GM18870 (cell line): ENCODE data around the gene FAM210B.
"Not testable (repeated sequence)": the region's sequence is repeated elsewhere in the genome, so short reads cannot be mapped to it uniquely, and the experiment has no call there.

Source experiments
- ATAC-seq: cut with Tn5 transposase; IDR thresholded peaks from one replicate; pipeline ENCODE4 v1.9.1; 2021; ENCODE audit warnings: moderate library complexity; ENCODE audit not compliant: unreplicated experiment

The FAM210B gene

GRCh38 chr20:56360133-56360907 is 1.5 kb downstream of the FAM210B start:
- no peak for ATAC-seq

GRCh38 chr20:56360908-56361205 is 2.1 kb downstream of the FAM210B start:
- ATAC-seq, result no peak

DNA sequence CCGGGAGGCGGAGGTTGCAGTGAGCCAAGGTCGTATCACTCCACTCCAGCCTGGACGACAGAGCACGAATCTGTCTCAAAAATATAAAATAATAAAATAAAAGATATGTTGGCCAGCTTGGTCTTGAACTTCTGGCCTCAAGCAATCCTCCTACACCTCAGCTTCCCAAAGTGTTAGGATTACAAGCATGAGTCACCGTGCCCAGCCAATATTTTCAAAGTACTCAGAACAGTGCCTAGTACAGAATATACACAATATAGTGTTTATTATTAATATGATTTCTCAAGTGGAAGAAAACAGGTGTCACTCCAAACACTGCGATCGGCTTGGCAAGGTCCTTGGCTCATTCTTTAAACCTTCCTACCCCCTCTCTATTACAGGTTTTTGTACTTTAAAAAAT is 3.1 kb downstream of the FAM210B start:
- ATAC-seq, result no peak

DNA sequence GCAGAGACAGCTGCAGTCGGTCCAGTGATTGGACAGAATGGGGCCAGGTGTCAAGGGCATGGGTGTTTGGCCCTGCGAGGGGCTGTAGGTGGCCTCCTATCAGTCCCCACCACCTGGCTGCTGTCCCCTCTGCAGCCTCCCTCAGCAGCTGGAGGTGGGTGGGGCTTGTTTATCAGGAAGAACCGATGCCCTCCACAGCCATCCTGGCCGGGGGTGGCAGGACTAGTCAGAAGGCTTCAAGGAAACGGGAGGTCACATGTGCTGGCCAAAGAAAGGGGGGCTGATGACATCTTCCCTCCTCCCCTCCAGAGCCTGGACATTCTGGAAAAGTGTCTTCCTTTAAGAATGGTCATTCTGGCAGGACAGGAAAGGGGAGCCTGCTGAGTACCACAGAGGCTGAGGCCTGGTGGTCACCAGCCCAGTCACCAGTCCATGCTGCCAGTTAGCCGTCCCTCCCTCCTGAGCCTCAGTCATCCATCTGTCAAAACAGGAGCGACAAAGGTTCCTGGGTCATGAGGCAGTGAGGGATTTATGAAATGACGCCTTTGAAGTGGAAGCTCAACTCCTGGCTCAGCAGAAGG is 4.1 kb downstream of the FAM210B start:
- no peak for ATAC-seq

GRCh38 chr20:56363491-56363890 is 4.7 kb downstream of the FAM210B start:
- ATAC-seq, result no peak

DNA sequence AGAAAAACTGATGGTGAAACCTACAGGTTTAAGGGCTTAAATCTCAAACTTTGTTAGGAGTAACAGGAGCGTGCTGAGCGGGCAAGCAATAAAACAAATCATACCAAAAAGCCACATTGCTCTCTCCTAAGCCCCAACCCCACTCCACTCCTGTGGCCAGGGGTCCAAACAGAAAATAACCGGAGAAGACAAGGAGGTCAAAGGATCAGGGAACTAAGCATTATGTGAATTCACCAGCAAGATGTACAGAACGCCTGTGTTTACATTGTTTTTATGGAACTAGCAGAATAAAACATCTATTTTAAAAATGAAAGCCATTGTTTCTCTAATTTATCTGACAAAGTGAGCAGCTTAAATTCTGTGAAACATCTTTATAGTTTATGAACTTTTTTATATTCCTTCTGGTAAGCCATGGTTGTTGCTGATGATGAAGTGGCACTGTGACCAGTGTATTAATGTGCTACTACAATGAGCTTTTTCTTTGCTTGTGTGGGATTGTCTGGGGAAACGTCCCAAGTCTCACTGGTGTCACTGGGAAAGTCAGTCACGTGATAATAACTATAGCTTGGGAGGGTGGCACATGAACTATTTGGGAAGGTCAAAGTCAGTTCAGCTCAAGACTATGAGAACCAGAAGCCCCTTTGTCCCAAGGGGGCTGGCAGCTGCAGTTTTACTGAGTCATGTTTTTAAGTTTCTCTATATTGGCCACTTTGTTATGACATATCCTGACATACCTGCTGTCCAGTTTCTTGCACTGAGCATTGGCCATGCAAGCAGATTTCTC is 9.8 kb downstream of the FAM210B start:
- ATAC-seq, result no peak

- ATAC-seq, result no peak
Observed at GRCh38 chr20:56369179-56369578, 10.4 kb downstream of the FAM210B start.

GRCh38 chr20:56371977-56372376 is 13.2 kb downstream of the FAM210B start:
- no peak for ATAC-seq

- no peak for ATAC-seq
Observed at GRCh38 chr20:56372850-56373249, 14.1 kb downstream of the FAM210B start.

DNA sequence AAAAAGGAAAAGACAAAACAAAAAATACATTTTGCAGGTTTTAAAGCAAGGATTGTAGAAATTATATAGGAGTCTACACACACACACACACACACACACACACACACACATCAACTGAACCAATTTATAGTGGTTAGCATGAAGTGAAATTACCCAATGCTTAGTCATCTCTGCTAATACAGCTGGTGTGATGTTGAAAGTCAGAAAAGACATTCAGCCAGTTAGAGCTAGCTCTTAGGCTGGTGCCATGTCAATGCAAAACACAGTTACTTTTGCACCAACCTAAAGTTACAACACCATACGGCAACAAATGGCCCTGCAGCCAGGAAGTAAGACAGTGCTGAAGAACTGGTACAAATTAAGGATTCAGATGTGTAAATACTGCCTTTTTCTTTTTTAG is 15.2 kb downstream of the FAM210B start:
- peak; percentile 74 for ATAC-seq

- ATAC-seq, result no peak
Observed at GRCh38 chr20:56376331-56376730, 17.6 kb downstream of the FAM210B start.

- no peak for ATAC-seq
Observed at GRCh38 chr20:56378386-56378785, 19.6 kb downstream of the FAM210B start.

DNA sequence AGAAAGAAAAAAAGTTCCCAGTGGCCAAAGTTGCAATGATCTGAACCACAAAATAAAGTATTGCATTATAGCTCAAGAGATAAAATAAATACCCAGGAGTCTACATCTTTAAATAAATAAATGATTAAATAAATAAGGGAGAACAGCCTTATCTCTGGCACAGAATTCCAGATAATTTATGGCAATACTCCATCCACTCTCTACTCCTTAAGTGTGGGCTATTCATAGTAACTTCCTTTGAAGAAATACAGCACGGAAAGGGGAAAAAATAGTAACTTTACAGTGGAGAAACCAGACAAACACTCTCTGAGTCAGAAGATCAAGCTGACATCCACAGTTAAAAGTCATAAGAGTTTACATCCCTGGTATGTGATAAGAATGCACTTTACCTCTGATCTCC is 21.6 kb downstream of the FAM210B start:
- no peak for ATAC-seq

- ATAC-seq, result peak; percentile 64
Observed at GRCh38 chr20:56381501-56381900, 22.7 kb downstream of the FAM210B start.

- no peak for ATAC-seq
Observed at GRCh38 chr20:56382696-56383095, 23.9 kb downstream of the FAM210B start.

GRCh38 chr20:56383334-56383733 is 24.6 kb downstream of the FAM210B start:
- no peak for ATAC-seq

GRCh38 chr20:56385130-56385529 is 26.4 kb downstream of the FAM210B start:
- no peak for ATAC-seq

DNA sequence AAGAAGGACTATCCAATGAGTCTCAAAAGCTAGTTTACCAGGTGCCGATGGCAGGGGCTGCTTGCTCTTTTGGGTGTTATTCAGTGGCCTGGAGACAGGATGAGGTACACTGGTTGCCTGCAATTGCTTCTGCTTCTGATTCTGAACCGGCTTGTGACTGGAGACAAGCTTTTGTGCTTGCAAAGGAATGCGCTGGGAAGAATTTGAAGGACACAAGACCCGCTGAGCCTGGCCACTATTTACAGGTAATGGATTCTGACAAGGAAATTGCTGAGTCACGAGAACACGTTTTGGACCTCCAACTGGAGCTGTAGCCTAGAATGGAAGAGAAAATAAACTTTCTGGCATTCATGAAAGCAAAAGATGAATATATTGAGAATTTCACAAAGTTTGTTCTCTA is 27.4 kb downstream of the FAM210B start:
- ATAC-seq, result no peak

GRCh38 chr20:56388882-56389281 is 30.1 kb downstream of the FAM210B start:
- ATAC-seq, result no peak

DNA sequence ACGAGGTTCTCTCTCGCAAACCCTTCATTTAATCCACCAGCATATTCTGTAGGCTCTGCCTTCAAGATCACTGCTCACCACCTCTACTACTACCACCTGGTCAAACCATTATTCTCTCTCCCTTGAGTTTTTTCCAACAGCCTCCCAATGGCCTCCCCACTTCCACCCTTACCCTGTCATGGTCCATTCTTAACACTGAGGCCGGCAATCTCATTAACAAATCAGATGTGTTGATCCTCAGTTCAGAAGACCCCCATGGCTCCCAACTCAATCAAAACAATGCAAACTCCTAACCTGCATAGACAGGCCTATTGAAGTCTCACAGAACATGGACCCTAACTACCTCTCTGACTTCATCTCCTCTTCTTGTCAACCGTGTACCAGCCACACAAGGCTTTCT is 31.0 kb downstream of the FAM210B start:
- no peak for ATAC-seq

GRCh38 chr20:56390396-56390795 is 31.6 kb downstream of the FAM210B start:
- ATAC-seq, result not testable (repeated sequence)

DNA sequence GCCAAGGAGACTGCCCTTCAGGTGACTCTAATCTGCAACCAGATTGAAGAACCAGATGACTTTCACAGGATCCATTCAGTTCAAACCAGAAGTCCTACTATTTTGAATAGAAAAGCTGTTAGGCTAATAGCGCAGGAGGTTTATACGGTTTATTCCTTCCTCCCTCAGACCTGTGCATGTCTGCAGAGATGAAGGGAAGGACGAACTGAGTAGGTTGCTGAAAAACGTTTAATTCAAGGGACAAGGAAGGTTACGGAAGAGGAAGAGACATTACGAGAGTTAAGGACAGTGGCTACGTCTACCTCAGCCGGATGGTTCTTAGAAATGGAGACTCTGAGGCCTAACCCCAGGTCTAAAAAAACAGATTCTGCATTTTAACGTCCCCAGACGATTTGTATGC is 32.3 kb downstream of the FAM210B start:
- ATAC-seq, result no peak
